Panc1 (cell line): ENCODE data around the gene GRHPR. TPM values are rescaled to one million over a fixed set of nuclear protein-coding genes. Genes with fewer than 3 reads are reported as not detected.

Experiments
- ATAC-seq: fragments of 200-7000 bp; cut with Tn5 transposase; 2 replicates; pipeline ENCODE4 v1.9.1; 2020; ENCODE audit warnings: mild to moderate bottlenecking, moderate library complexity
- BruUV-seq: library from RNA; stranded (reverse); fragments of 400-500 nt; replicated peaks from 2 replicates; lab custom pipeline; 2021; lab: Mats Ljungman, UMichigan
- CTCF ChIA-PET: fragments of 300-600 bp; sonication (Branson Sonifier 250); formaldehyde crosslinking; loops from one replicate; lab custom pipeline; 2022; ENCODE audit warnings: antibody characterized with exemption; lab: Charles Lee
- POLR2A ChIA-PET: fragments of 300-600 bp; sonication (Branson Sonifier 250); formaldehyde crosslinking; loops from one replicate; lab custom pipeline; 2022; ENCODE audit warnings: antibody characterized with exemption; lab: Charles Lee
- DNase-seq: peaks from one replicate; pipeline ENCODE4 v3.0.0-alpha.2; 2010; ENCODE audit warnings: low read depth, low spot score
- H3K27ac ChIP-seq: 2 replicates; pipeline ENCODE4 v1.5.1; 2011; ENCODE audit warnings: mild to moderate bottlenecking, low read length, inconsistent platforms
- H3K27me3 ChIP-seq: fragments of 200-500 bp; sonication (Bioruptor generic); 2 replicates; pipeline ENCODE4 v1.6.0; 2014; ENCODE audit warnings: low read length, inconsistent platforms; ENCODE audit not compliant: control insufficient read depth, insufficient read depth
- H3K36me3 ChIP-seq: fragments of 200-500 bp; sonication (Bioruptor generic); 2 replicates; pipeline ENCODE4 v1.5.1; 2014; ENCODE audit warnings: inconsistent platforms, mild to moderate bottlenecking, low read length, moderate library complexity; ENCODE audit not compliant: control insufficient read depth, insufficient read depth
- H3K4me1 ChIP-seq: 2 replicates; pipeline ENCODE4 v1.5.1; 2011; ENCODE audit warnings: inconsistent platforms, mild to moderate bottlenecking, low read length, moderate library complexity; ENCODE audit not compliant: control insufficient read depth, insufficient read depth
- H3K4me3 ChIP-seq, 2 experiments: 2 replicates each; pipeline ENCODE4 v1.5.1; 2011 to 2012; ENCODE audit warnings: low read depth in 2 of 2, low read length in 2 of 2, mild to moderate bottlenecking in 2 of 2, inconsistent platforms in 1 of 2, moderate library complexity in 1 of 2
- H3K9me3 ChIP-seq: fragments of 200-500 bp; sonication (Bioruptor generic); 2 replicates; pipeline ENCODE4 v1.5.1; 2014; ENCODE audit warnings: low read depth, mild to moderate bottlenecking, inconsistent platforms, low read length, moderate library complexity; ENCODE audit not compliant: control insufficient read depth, insufficient read depth
- CTCF ChIP-seq: fragments of 450-650 bp; IDR thresholded peaks from 2 replicates; pipeline ENCODE4 v1.5.1; 2017; ENCODE audit warnings: mild to moderate bottlenecking
- POLR2AphosphoS5 ChIP-seq: IDR thresholded peaks from 2 replicates; pipeline ENCODE4 v1.6.1; 2012; ENCODE audit warnings: mild to moderate bottlenecking, low read depth, low read length, moderate library complexity
- REST ChIP-seq, 2 experiments: IDR thresholded peaks; 2 replicates each; pipeline ENCODE4 v1.6.1; 2011 to 2012; ENCODE audit warnings: low read depth in 2 of 2, control low read depth in 1 of 2, low read length in 1 of 2, mild to moderate bottlenecking in 1 of 2, moderate library complexity in 1 of 2; ENCODE audit not compliant: insufficient read depth in 1 of 2
- SIN3A ChIP-seq: IDR thresholded peaks from 2 replicates; pipeline ENCODE4 v1.6.1; 2012; ENCODE audit warnings: low read depth, mild to moderate bottlenecking, low read length, moderate library complexity, borderline replicate concordance; ENCODE audit not compliant: insufficient read depth
- TCF7L2 ChIP-seq: IDR thresholded peaks from 2 replicates; pipeline ENCODE4 v1.6.1; 2011; ENCODE audit warnings: mild to moderate bottlenecking, low read depth, low read length, inconsistent platforms
- in situ Hi-C: cut with HindIII; loops from 2 replicates; pipeline ENCODE4 v1.10.0; 2016; ENCODE audit warnings: low sequenced_read_pairs, low pct_unique_long_range_greater_than_20kb
- intact Hi-C: fragments of 100-400 bp; cut with micrococcal nuclease; formaldehyde crosslinking; loops from one replicate; pipeline ENCODE4 v1.10.0; 2022; ENCODE audit not compliant: unreplicated experiment
- total RNA-seq: library from RNA; stranded (reverse); gene quantifications from one replicate; pipeline ENCODE4 v1.2.1, GENCODE V29; 2021; ENCODE audit not compliant: unreplicated experiment

GRHPR gene
- total RNA-seq, 1 experiment from 2014 or later, result 238 TPM

GRCh38 chr9:37426846-37427245 is 4.3 kb downstream of the GRHPR start:
- CTCF ChIA-PET, result interaction anchor here (0.6 to 0.7 kb wide), 2 partner anchors 97 to 560 kb away, joined by 5 read pairs; no protein-coding TSS in a partner anchor
- H3K9me3 ChIP-seq, result no peaks in the 10 kb centered on the region
- H3K27ac ChIP-seq, result no peak overlapping the region
- H3K4me1 ChIP-seq, result peaks cover 31% of the 10 kb centered on the region
- no TSS peak for BruUV-seq
- H3K4me3 ChIP-seq, result no peak overlapping the region
- no peaks in the 10 kb centered on the region for H3K27me3 ChIP-seq
- no peak for DNase-seq
- H3K36me3 ChIP-seq, result peaks cover 17% of the 10 kb centered on the region; the same call in 1 of the 2 replicates
- TF ChIP-seq TCF7L2 (no peak), CTCF (no peak), REST (IDR thresholded peaks at IDR 0.05; ENCODE audit: insufficient read depth in 1 of 2, low read depth in 2 of 2, low read length in 1 of 2) (no peak), POLR2AphosphoS5 (no peak), SIN3A (no peak)
- no peak for ATAC-seq
- POLR2A ChIA-PET, result interaction anchor here (0.7 kb wide), 1 partner anchor 45 kb away, joined by 3 read pairs; no protein-coding TSS in a partner anchor
- intact Hi-C loops, result no loop called here
- in situ Hi-C loops, result no loop called here

- BruUV-seq, result no TSS peak
- intact Hi-C loops, result no loop called here
- Histone ChIP-seq H3K27me3 (no peaks in the 10 kb centered on the region), H3K4me1 (peaks cover 27% of the 10 kb centered on the region), H3K9me3 (no peaks in the 10 kb centered on the region), H3K27ac (no peak overlapping the region), H3K4me3 (no peak overlapping the region), H3K36me3 (peaks cover 17% of the 10 kb centered on the region)
- ATAC-seq (no peak), DNase-seq (no peak)
- in situ Hi-C loops, result no loop called here
- ChIA-PET CTCF (no interaction called here), POLR2A (no interaction called here)
- no peak for TF ChIP-seq POLR2AphosphoS5
- TF ChIP-seq TCF7L2, result no peak
- TF ChIP-seq SIN3A, result no peak
- no peak for TF ChIP-seq REST (IDR thresholded peaks at IDR 0.05; ENCODE audit: insufficient read depth in 1 of 2, low read depth in 2 of 2, low read length in 1 of 2)
These were observed 5.8 kb downstream of the GRHPR start for GRCh38 chr9:37428345-37428744.
